ENCODE data around the gene NRXN3.

NRXN3 gene

GRCh38 chr14:78122436-78122835 lies 47.7 kb upstream of the NRXN3 start:
- POLR2A ChIA-PET: no interaction called here
- Histone ChIP-seq H3K27ac (ENCODE audit: extremely low read depth, low read depth, low read length) (no peak overlapping the region), H3K9me3 (ENCODE audit: control insufficient read depth, insufficient read depth, low read depth, low read length) (no peaks in the 10 kb centered on the region), H3K36me3 (ENCODE audit: control insufficient read depth in 2 of 2, insufficient read depth in 1 of 2, low read length in 2 of 2) (no peaks in the 10 kb centered on the region), H3K4me3 (ENCODE audit: low read depth, low read length) (no peak overlapping the region), H3K4me1 (ENCODE audit: control insufficient read depth, insufficient read depth, low read length) (no peaks in the 10 kb centered on the region)
- TF ChIP-seq ZNF280D (tag by site-specific recombination; IDR thresholded peaks at IDR 0.05) (no peak), KLF1 (tag by site-specific recombination; IDR thresholded peaks at IDR 0.05) (no peak)
- CTCF ChIA-PET: interaction anchor here (0.5 kb wide), 1 partner anchor 101 kb away, joined by 3 read pairs; no protein-coding TSS in a partner anchor

GRCh38 chr14:78123650-78124253 lies 46.4 kb upstream of the NRXN3 start:
- ChIA-PET POLR2A (no interaction called here), CTCF (interaction anchor here (0.6 kb wide), 1 partner anchor 15 kb away, joined by 4 read pairs; no protein-coding TSS in a partner anchor)

GRCh38 chr14:78127961-78128360 lies 42.2 kb upstream of the NRXN3 start:
- TF ChIP-seq ZNF140 (tag by site-specific recombination; IDR thresholded peaks at IDR 0.05) (no peak), PRDM4 (tag by site-specific recombination; IDR thresholded peaks at IDR 0.05) (no peak), ZNF426 (tag by site-specific recombination; IDR thresholded peaks at IDR 0.05) (no peak), HOXA7 (CRISPR knock-in tag; IDR thresholded peaks at IDR 0.05; ENCODE audit: borderline replicate concordance) (no peak), ZNF239 (tag by site-specific recombination; IDR thresholded peaks at IDR 0.05) (no peak), ZNF214 (tag by site-specific recombination; IDR thresholded peaks at IDR 0.05; ENCODE audit: borderline replicate concordance) (no peak), ZBTB44 (tag by site-specific recombination; IDR thresholded peaks at IDR 0.05) (no peak), GFI1B (tag by site-specific recombination; IDR thresholded peaks at IDR 0.05) (no peak)
- no peak overlapping the region for H3K27ac ChIP-seq (ENCODE audit: extremely low read depth, low read depth, low read length)
- POLR2A ChIA-PET: no interaction called here
- H3K36me3 ChIP-seq (ENCODE audit: control insufficient read depth in 2 of 2, insufficient read depth in 1 of 2, low read length in 2 of 2): no peaks in the 10 kb centered on the region
- H3K4me3 ChIP-seq (ENCODE audit: low read depth, low read length): no peak overlapping the region
- CTCF ChIA-PET: interaction anchor here (0.6 kb wide), 1 partner anchor 460 kb away, joined by 3 read pairs; no protein-coding TSS in a partner anchor
- H3K4me1 ChIP-seq (ENCODE audit: control insufficient read depth, insufficient read depth, low read length): no peaks in the 10 kb centered on the region
- no peaks in the 10 kb centered on the region for H3K9me3 ChIP-seq (ENCODE audit: control insufficient read depth, insufficient read depth, low read depth, low read length)

More at GRCh38 chr14:78123650-78124253, 46.4 kb upstream of the NRXN3 start:
- Histone ChIP-seq H3K9me3 (ENCODE audit: control insufficient read depth, insufficient read depth, low read depth, low read length) (no peaks in the 10 kb centered on the region), H3K4me3 (ENCODE audit: low read depth, low read length) (no peak overlapping the region), H3K4me1 (ENCODE audit: control insufficient read depth, insufficient read depth, low read length) (no peaks in the 10 kb centered on the region), H3K36me3 (ENCODE audit: control insufficient read depth in 2 of 2, insufficient read depth in 1 of 2, low read length in 2 of 2) (no peaks in the 10 kb centered on the region), H3K27ac (ENCODE audit: extremely low read depth, low read depth, low read length) (no peak overlapping the region)
- TF ChIP-seq AEBP2 (tag by site-specific recombination; IDR thresholded peaks at IDR 0.05; ENCODE audit: borderline replicate concordance) (no peak), ZNF623 (tag by site-specific recombination; IDR thresholded peaks at IDR 0.05) (peak; percentile 65)
